Choroid plexus epithelial cell (primary cell): Measurements from ENCODE around the gene LBP.

Experiments used
- DNase-seq: peaks from one replicate; pipeline ENCODE4 v3.0.0-alpha.2; 2010; ENCODE audit warnings: low read depth
- H3K4me3 ChIP-seq: 2 replicates; pipeline ENCODE4 v1.5.1; 2011; ENCODE audit warnings: low read depth, mild to moderate bottlenecking, control low read depth, low read length, moderate library complexity
- TF ChIP-seq, protein P1 (sequence below): conservative IDR thresholded peaks from 2 replicates; pipeline ENCODE4 v1.5.1; 2011; ENCODE audit warnings: low read depth, mild to moderate bottlenecking, control low read depth, inconsistent platforms, low read length, moderate library complexity

The LBP gene

GRCh38 chr20:38346741-38347140, 459 bp downstream of the LBP start:
- H3K4me3 ChIP-seq: no peak overlapping the region
- no peak for DNase-seq
- TF ChIP-seq, protein P1, sequence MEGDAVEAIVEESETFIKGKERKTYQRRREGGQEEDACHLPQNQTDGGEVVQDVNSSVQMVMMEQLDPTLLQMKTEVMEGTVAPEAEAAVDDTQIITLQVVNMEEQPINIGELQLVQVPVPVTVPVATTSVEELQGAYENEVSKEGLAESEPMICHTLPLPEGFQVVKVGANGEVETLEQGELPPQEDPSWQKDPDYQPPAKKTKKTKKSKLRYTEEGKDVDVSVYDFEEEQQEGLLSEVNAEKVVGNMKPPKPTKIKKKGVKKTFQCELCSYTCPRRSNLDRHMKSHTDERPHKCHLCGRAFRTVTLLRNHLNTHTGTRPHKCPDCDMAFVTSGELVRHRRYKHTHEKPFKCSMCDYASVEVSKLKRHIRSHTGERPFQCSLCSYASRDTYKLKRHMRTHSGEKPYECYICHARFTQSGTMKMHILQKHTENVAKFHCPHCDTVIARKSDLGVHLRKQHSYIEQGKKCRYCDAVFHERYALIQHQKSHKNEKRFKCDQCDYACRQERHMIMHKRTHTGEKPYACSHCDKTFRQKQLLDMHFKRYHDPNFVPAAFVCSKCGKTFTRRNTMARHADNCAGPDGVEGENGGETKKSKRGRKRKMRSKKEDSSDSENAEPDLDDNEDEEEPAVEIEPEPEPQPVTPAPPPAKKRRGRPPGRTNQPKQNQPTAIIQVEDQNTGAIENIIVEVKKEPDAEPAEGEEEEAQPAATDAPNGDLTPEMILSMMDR: no peak

- TF ChIP-seq, protein P1: no peak
- DNase-seq: no peak
- no peak overlapping the region for H3K4me3 ChIP-seq
Measured at GRCh38 chr20:38349856-38350255, 3.6 kb downstream of the LBP start.

DNA sequence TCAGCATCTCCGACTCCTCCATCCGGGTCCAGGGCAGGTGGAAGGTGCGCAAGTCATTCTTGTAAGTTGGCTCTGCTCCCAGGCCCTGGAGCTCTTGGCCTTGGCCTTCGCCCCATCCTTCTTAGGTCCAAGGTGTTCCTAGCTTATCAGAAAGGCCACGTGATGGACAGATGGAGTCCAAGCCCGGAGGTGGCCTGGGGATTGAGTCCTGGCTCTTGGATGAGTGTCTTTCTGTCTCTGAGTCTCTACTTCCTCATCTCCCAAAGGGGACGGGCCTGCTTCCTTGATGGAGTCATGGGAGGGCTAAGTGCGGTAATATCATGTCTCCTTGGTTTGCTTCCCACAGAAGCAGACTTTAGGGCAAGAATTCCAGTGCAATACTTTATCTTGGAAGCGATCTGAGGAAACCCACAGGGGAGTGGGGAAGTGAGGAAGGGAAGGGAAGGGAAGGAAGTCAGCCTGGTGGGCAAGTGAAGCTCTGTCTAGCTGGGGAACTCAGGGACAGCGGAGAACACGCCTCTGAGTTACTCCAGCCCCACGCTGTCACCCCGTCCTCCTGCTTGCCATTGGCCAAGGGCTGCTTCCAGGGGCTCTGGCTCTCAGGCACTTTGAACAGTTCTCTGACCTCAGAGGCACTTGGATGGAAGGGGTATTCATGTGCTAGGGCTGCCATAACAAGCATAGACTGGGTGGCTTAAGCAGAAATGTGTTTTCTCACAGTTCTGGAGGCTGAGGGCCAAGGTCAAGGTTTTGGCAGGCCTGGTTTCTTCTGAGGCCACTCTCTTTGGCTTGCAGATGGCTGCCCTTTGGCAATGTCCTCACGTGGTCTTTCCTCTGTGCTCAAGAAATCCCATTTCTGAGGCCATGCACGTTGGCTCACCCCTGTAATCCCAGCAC, 4.8 kb downstream of the LBP start:
- TF ChIP-seq, protein P1: no peak
- H3K4me3 ChIP-seq: no peak overlapping the region
- DNase-seq: no peak

- DNase-seq: no peak
- TF ChIP-seq, protein P1: no peak
- H3K4me3 ChIP-seq: no peak overlapping the region
Measured at GRCh38 chr20:38353316-38353715, 7.0 kb downstream of the LBP start.

DNA sequence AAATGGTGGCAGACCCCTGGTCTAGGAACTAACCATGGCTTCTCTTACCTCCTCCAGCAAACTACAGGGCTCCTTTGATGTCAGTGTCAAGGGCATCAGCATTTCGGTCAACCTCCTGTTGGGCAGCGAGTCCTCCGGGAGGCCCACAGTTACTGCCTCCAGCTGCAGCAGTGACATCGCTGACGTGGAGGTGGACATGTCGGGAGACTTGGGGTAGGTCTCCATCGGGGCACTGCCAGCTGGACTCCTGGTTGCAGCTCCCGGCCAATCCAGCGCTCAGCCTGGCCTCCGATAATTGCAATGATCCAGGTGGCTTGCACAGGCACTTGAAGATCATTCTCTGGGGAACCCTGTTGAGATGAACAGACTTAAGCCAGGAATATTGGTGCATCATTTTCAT, 7.9 kb downstream of the LBP start:
- H3K4me3 ChIP-seq: no peak overlapping the region
- TF ChIP-seq, protein P1: no peak
- DNase-seq: no peak

DNA sequence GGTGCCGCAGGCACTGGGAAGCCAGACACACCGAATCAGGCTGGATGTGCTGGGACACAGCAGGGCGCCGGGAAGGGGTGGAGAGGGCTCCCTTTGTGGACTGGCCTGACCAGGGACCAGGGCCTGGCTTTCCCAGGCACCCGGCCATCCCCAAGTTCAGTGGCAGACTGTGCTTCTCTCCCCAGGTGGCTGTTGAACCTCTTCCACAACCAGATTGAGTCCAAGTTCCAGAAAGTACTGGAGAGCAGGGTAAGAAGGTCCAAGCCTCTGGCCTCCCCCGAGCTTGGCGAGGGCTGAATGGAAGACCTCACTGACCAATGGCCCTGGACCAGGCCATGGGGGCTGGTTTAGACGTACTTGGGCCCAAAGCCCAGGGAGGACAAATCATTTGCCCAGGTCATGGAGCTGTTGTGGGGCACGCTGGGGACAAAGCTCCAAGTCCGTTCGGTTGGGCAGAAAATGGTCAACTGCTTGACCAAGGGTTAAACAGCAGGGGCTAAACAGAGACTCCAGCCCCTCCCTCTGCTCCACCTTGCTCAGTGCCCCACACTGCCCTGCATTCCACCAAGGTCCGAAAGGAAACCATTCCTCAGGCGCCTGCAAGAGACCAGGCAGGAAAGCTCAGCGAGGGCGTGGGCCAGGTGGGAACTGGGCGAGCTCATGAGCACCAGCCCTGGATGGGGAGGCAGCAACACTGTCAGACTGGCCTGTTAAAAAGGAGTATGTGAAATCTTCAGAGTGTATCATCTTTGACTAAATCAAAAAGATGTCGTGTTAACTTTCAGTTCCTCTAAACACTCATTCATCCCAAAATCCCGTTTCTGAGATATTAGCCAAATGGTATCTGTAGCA, 9.1 kb downstream of the LBP start:
- TF ChIP-seq, protein P1: no peak
- DNase-seq: no peak
- no peak overlapping the region for H3K4me3 ChIP-seq
